Fibroblast of skin of right quadriceps (primary cell): Measurements from ENCODE around the gene SLC30A2.
A peak's percentile ranks its signal among the peaks of the same experiment; 100 is the strongest.

Experiments used
- DNase-seq: peaks from one replicate; pipeline ENCODE4 v3.0.0-alpha.2; 2013

The SLC30A2 gene

GRCh38 chr1:26037904-26038303 lies 8.0 kb downstream of the SLC30A2 start:
- DNase-seq, result no peak

- no peak for DNase-seq
These were observed 9.1 kb downstream of the SLC30A2 start for GRCh38 chr1:26036756-26037281.

GRCh38 chr1:26035959-26036755 lies 9.8 kb downstream of the SLC30A2 start:
- DNase-seq, result peak; percentile 54

- DNase-seq, result peak; percentile 90
These were observed 10.5 kb downstream of the SLC30A2 start for GRCh38 chr1:26035203-26035958.

- DNase-seq, result no peak
These were observed 11.3 kb downstream of the SLC30A2 start for GRCh38 chr1:26034504-26035202.

GRCh38 chr1:26032656-26033357 lies 13.1 kb downstream of the SLC30A2 start:
- DNase-seq, result no peak

- DNase-seq, result peak; percentile 68
These were observed 14.2 kb downstream of the SLC30A2 start for GRCh38 chr1:26031611-26032220.

- DNase-seq, result no peak
These were observed 14.7 kb downstream of the SLC30A2 start for GRCh38 chr1:26031196-26031595.

GRCh38 chr1:26029864-26030481 lies 15.9 kb downstream of the SLC30A2 start:
- DNase-seq, result no peak

GRCh38 chr1:26029054-26029863 lies 16.7 kb downstream of the SLC30A2 start:
- DNase-seq, result no peak

GRCh38 chr1:26028490-26028980 lies 17.4 kb downstream of the SLC30A2 start:
- DNase-seq, result no peak

- DNase-seq, result no peak
These were observed 18.0 kb downstream of the SLC30A2 start for GRCh38 chr1:26027716-26028489.

- DNase-seq, result no peak
These were observed 20.4 kb downstream of the SLC30A2 start for GRCh38 chr1:26025517-26025916.

- no peak for DNase-seq
These were observed 20.9 kb downstream of the SLC30A2 start for GRCh38 chr1:26025060-26025459.

GRCh38 chr1:26023826-26024225 lies 22.1 kb downstream of the SLC30A2 start:
- DNase-seq, result peak; percentile 46

- DNase-seq, result no peak
These were observed 22.9 kb downstream of the SLC30A2 start for GRCh38 chr1:26023009-26023408.

GRCh38 chr1:26022404-26022779 lies 23.5 kb downstream of the SLC30A2 start:
- DNase-seq, result no peak

GRCh38 chr1:26021647-26022403 lies 24.1 kb downstream of the SLC30A2 start, which contains the start of gene EXTL1:
Gene EXTL1, plus strand, starts transcription at chr1:26021775. Its CDS starts 872 bp downstream, at chr1:26022647.
- peak; percentile 59 for DNase-seq
